Neural progenitor cell (in vitro differentiated cells): ENCODE results near the gene ETFRF1. TPM values are rescaled to one million over a fixed set of nuclear protein-coding genes. Genes with fewer than 3 reads are reported as not detected.

Experiments used
- DNase-seq: peaks from one replicate; pipeline ENCODE4 v3.0.0-alpha.2; 2016; ENCODE audit warnings: low spot score
- H2AFZ ChIP-seq: fragments of 200-600 bp; sonication (generic); replicated peaks from 2 replicates; pipeline ENCODE4 v1.6.1; 2016; ENCODE audit warnings: antibody characterized with exemption
- H3F3A ChIP-seq: fragments of 200-600 bp; sonication (generic); 2 replicates; pipeline ENCODE4 v1.6.1; 2016; ENCODE audit warnings: antibody characterized with exemption, low read depth
- H3K27ac ChIP-seq: fragments of 200-600 bp; sonication (generic); 2 replicates; pipeline ENCODE4 v1.5.1; 2016; ENCODE audit warnings: mild to moderate bottlenecking
- H3K27me3 ChIP-seq: fragments of 200-600 bp; sonication (generic); 2 replicates; pipeline ENCODE4 v1.6.1; 2016; ENCODE audit warnings: mild to moderate bottlenecking, moderate library complexity
- H3K36me3 ChIP-seq: fragments of 200-600 bp; sonication (generic); 2 replicates; pipeline ENCODE4 v1.5.1; 2016
- H3K4me1 ChIP-seq: fragments of 200-600 bp; sonication (generic); 2 replicates; pipeline ENCODE4 v1.6.1; 2016; ENCODE audit warnings: mixed run types
- H3K4me2 ChIP-seq: fragments of 200-600 bp; sonication (generic); 2 replicates; pipeline ENCODE4 v1.6.1; 2016
- H3K4me3 ChIP-seq: fragments of 200-600 bp; sonication (generic); 2 replicates; pipeline ENCODE4 v1.5.1; 2016
- H3K79me2 ChIP-seq: fragments of 200-600 bp; sonication (generic); 2 replicates; pipeline ENCODE4 v1.6.1; 2016; ENCODE audit warnings: low read depth
- H3K9ac ChIP-seq: fragments of 200-600 bp; sonication (generic); 2 replicates; pipeline ENCODE4 v1.6.1; 2016
- H3K9me3 ChIP-seq: fragments of 200-600 bp; sonication (generic); 2 replicates; pipeline ENCODE4 v1.5.1; 2016; ENCODE audit warnings: low read depth
- H4K20me1 ChIP-seq: fragments of 200-600 bp; sonication (generic); 2 replicates; pipeline ENCODE4 v1.6.1; 2016; ENCODE audit warnings: low read depth
- H3K27ac Mint-ChIP-seq: 3 replicates; pipeline ENCODE4 v1.8.0; 2021; ENCODE audit warnings: mixed read lengths
- H3K27me3 Mint-ChIP-seq: 2 replicates; pipeline ENCODE4 v1.8.0; 2022; ENCODE audit warnings: low read depth, mild to moderate bottlenecking, inconsistent platforms, moderate library complexity, mixed read lengths; ENCODE audit not compliant: insufficient read depth
- H3K36me3 Mint-ChIP-seq: 3 replicates; pipeline ENCODE4 v1.8.0; 2021; ENCODE audit warnings: mixed read lengths
- H3K4me1 Mint-ChIP-seq: 3 replicates; pipeline ENCODE4 v1.8.0; 2021; ENCODE audit warnings: mixed read lengths
- H3K4me3 Mint-ChIP-seq: 3 replicates; pipeline ENCODE4 v1.8.0; 2021; ENCODE audit warnings: mild to moderate bottlenecking, moderate library complexity, mixed read lengths
- H3K9me3 Mint-ChIP-seq: 3 replicates; pipeline ENCODE4 v1.8.0; 2020; ENCODE audit warnings: mixed read lengths
- CTCF ChIP-seq: fragments of 200-600 bp; sonication (generic); IDR thresholded peaks from 2 replicates; pipeline ENCODE4 v1.5.1; 2017; ENCODE audit warnings: antibody characterized with exemption, mild to moderate bottlenecking
- EZH2 ChIP-seq: fragments of 200-600 bp; sonication (generic); IDR thresholded peaks from 2 replicates; pipeline ENCODE4 v1.6.1; 2017; ENCODE audit warnings: antibody characterized with exemption, mild to moderate bottlenecking, moderate library complexity
- EZH2phosphoT487 ChIP-seq: fragments of 200-600 bp; sonication (generic); IDR thresholded peaks from 2 replicates; pipeline ENCODE4 v1.6.1; 2017; ENCODE audit warnings: antibody characterized with exemption
- total RNA-seq: library from RNA; depleted of rRNA; stranded (reverse); fragments of >200 nt; gene quantifications from 2 replicates; pipeline ENCODE4 v1.2.3, GENCODE V29; 2015; ENCODE audit warnings: low replicate concordance

ETFRF1 gene
- total RNA-seq, 1 donor from 2014 or later: 57.7 TPM

GRCh38 chr12:25152055-25152454 lies 43.0 kb upstream of the ETFRF1 start:
- H3K4me2 ChIP-seq: no peak overlapping the region
- no peaks in the 10 kb centered on the region for H4K20me1 ChIP-seq
- no peak overlapping the region for H3K4me3 Mint-ChIP-seq

GRCh38 chr12:25155022-25155576 lies 39.9 kb upstream of the ETFRF1 start:
- no peak overlapping the region for H3K4me3 Mint-ChIP-seq
- no peaks in the 10 kb centered on the region for H3F3A ChIP-seq
- H4K20me1 ChIP-seq: no peaks in the 10 kb centered on the region
- H3K36me3 ChIP-seq: no peaks in the 10 kb centered on the region
- no peaks in the 10 kb centered on the region for H3K9me3 ChIP-seq
- no peak overlapping the region for H3K27ac Mint-ChIP-seq
- H3K79me2 ChIP-seq: no peaks in the 10 kb centered on the region
- H3K4me3 ChIP-seq: no peak overlapping the region
- no peak overlapping the region for H3K9ac ChIP-seq
- no peaks in the 10 kb centered on the region for H3K27me3 ChIP-seq
- no peak overlapping the region for H2AFZ ChIP-seq
- no peaks in the 10 kb centered on the region for H3K4me1 Mint-ChIP-seq
- TF ChIP-seq CTCF: peak; percentile 80
- TF ChIP-seq EZH2phosphoT487: no peak
- H3K9me3 Mint-ChIP-seq: no peaks in the 10 kb centered on the region
- H3K27ac ChIP-seq: no peak overlapping the region
- H3K4me2 ChIP-seq: no peak overlapping the region
- peaks cover 4% of the 10 kb centered on the region for H3K27me3 Mint-ChIP-seq
- no peaks in the 10 kb centered on the region for H3K4me1 ChIP-seq
- no peaks in the 10 kb centered on the region for H3K36me3 Mint-ChIP-seq
- peak; percentile 30 for DNase-seq

More at GRCh38 chr12:25152055-25152454, 43.0 kb upstream of the ETFRF1 start:
- H3K9ac ChIP-seq: no peak overlapping the region
- H3K36me3 ChIP-seq: no peaks in the 10 kb centered on the region
- H2AFZ ChIP-seq: no peak overlapping the region
- H3K4me1 Mint-ChIP-seq: no peaks in the 10 kb centered on the region
- no peaks in the 10 kb centered on the region for H3K27me3 ChIP-seq
- no peaks in the 10 kb centered on the region for H3K79me2 ChIP-seq
- no peaks in the 10 kb centered on the region for H3K4me1 ChIP-seq
- no peak overlapping the region for H3K4me3 ChIP-seq
- H3F3A ChIP-seq: no peaks in the 10 kb centered on the region
- no peaks in the 10 kb centered on the region for H3K36me3 Mint-ChIP-seq
- DNase-seq: no peak
- H3K9me3 Mint-ChIP-seq: no peaks in the 10 kb centered on the region
- H3K27me3 Mint-ChIP-seq: peaks cover 4% of the 10 kb centered on the region
- no peak overlapping the region for H3K27ac Mint-ChIP-seq
- H3K27ac ChIP-seq: no peak overlapping the region
- TF ChIP-seq EZH2phosphoT487: no peak
- no peak for TF ChIP-seq CTCF
- TF ChIP-seq EZH2: no peak
- no peaks in the 10 kb centered on the region for H3K9me3 ChIP-seq

GRCh38 chr12:25156061-25156460 lies 39.0 kb upstream of the ETFRF1 start:
- H3K36me3 Mint-ChIP-seq: no peaks in the 10 kb centered on the region
- Histone ChIP-seq H3K79me2 (no peaks in the 10 kb centered on the region), H3K27me3 (no peaks in the 10 kb centered on the region), H3K9me3 (no peaks in the 10 kb centered on the region), H2AFZ (no peak overlapping the region), H3K27ac (no peak overlapping the region), H3F3A (no peaks in the 10 kb centered on the region), H3K9ac (no peak overlapping the region), H3K36me3 (no peaks in the 10 kb centered on the region), H3K4me1 (no peaks in the 10 kb centered on the region), H3K4me2 (no peak overlapping the region), H4K20me1 (no peaks in the 10 kb centered on the region), H3K4me3 (no peak overlapping the region)
- no peak for DNase-seq
- peaks cover 4% of the 10 kb centered on the region for H3K27me3 Mint-ChIP-seq
- no peaks in the 10 kb centered on the region for H3K4me1 Mint-ChIP-seq
- no peak overlapping the region for H3K4me3 Mint-ChIP-seq
- no peaks in the 10 kb centered on the region for H3K9me3 Mint-ChIP-seq
- no peak overlapping the region for H3K27ac Mint-ChIP-seq
- TF ChIP-seq CTCF (no peak), EZH2phosphoT487 (no peak), EZH2 (no peak)
